Left ventricle myocardium inferior (tissue), 1 donor: ENCODE measurements around the gene BLOC1S4. TPM values are rescaled to one million over a fixed set of nuclear protein-coding genes. Genes with fewer than 3 reads are reported as not detected.
"Not testable (repeated sequence)": the region's sequence is repeated elsewhere in the genome, so short reads cannot be mapped to it uniquely, and the experiment has no call there.

Source experiments
- DNase-seq: peaks from one replicate; pipeline ENCODE4 v3.0.0-alpha.2; 2020
- H3K27ac ChIP-seq: fragments of 200-600 bp; replicated peaks from 2 replicates; pipeline ENCODE4 v1.8.0; 2021
- H3K27me3 ChIP-seq: fragments of 200-600 bp; 2 replicates; pipeline ENCODE4 v1.8.0; 2021; ENCODE audit warnings: low read depth
- H3K36me3 ChIP-seq: fragments of 200-600 bp; 2 replicates; pipeline ENCODE4 v1.8.0; 2021
- H3K4me1 ChIP-seq: fragments of 200-600 bp; 2 replicates; pipeline ENCODE4 v1.8.0; 2021
- H3K4me3 ChIP-seq: fragments of 200-600 bp; 2 replicates; pipeline ENCODE4 v1.8.0; 2021; ENCODE audit warnings: mild to moderate bottlenecking, moderate library complexity
- H3K9me3 ChIP-seq: fragments of 200-600 bp; replicated peaks from 2 replicates; pipeline ENCODE4 v1.8.0; 2021
- CTCF ChIP-seq: fragments of 200-600 bp; IDR thresholded peaks from 2 replicates; pipeline ENCODE4 v1.8.0; 2021; ENCODE audit warnings: antibody characterized with exemption, mild to moderate bottlenecking, borderline replicate concordance
- intact Hi-C: fragments of 100-400 bp; cut with micrococcal nuclease; formaldehyde crosslinking; loops from one replicate; pipeline ENCODE4 v1.11.0; 2022
- long read RNA-seq: library from polyadenylated mRNA; unstranded; transcript quantifications from one replicate; pipeline ENCODE4 v2.0.0, GENCODE V29; 2021
- total RNA-seq: library from RNA; stranded (reverse); fragmentation: NEBNext Ultra II Directional; extraction: Animal tissue kit (Norgen Biotek cat#: 25700); gene quantifications from one replicate; pipeline ENCODE4 v1.2.1, GENCODE V29; 2021
- donor health status: DM: no; HTN: yes; CAD: no; lungs with severe emphysema.

Gene BLOC1S4
- 7.1 TPM for total RNA-seq
- long read RNA-seq, transcript BLOC1S4-201 (1 exons, 1,617 nt) = major isoform, 18 of 18 reads
- long read RNA-seq, partial matches to known transcripts = 0 of 18 reads
- long read RNA-seq, other reads (novel, unspliced or antisense) = 0 of 18 reads

- Histone ChIP-seq H3K4me1 (peaks cover 41% of the 10 kb centered on the region), H3K4me3 (peak within 1 kb of the TSS; percentile 81), H3K9me3 (no peaks in the 10 kb centered on the region), H3K27ac (peak within 1 kb of the TSS; percentile 98), H3K27me3 (no peaks in the 10 kb centered on the region), H3K36me3 (no peaks in the 10 kb centered on the region)
- peak; percentile 87 for DNase-seq
- intact Hi-C loops = loop anchor here (5.0 kb wide), 1 partner anchor 156 kb away; no protein-coding TSS in a partner anchor
- TF ChIP-seq CTCF = peak; percentile 36
Measured at GRCh38 chr4:6716018-6716911, at the start of gene BLOC1S4. Gene BLOC1S4, plus strand, starts transcription at chr4:6716174. Its CDS starts 36 bp downstream, at chr4:6716210.

- no peak overlapping the region for H3K4me3 ChIP-seq
- no peak for TF ChIP-seq CTCF
- no peak overlapping the region for H3K27ac ChIP-seq
- peaks cover 6% of the 10 kb centered on the region for H3K36me3 ChIP-seq
- peaks cover 17% of the 10 kb centered on the region for H3K4me1 ChIP-seq
- no peaks in the 10 kb centered on the region for H3K9me3 ChIP-seq
- peaks cover 22% of the 10 kb centered on the region for H3K27me3 ChIP-seq
- no peak for DNase-seq
- intact Hi-C loops = no loop called here
Measured at GRCh38 chr4:6668391-6668790, 47.6 kb upstream of the BLOC1S4 start.

- Histone ChIP-seq H3K9me3 (no peaks in the 10 kb centered on the region), H3K27me3 (no peaks in the 10 kb centered on the region), H3K36me3 (peaks cover 12% of the 10 kb centered on the region), H3K27ac (no peak overlapping the region), H3K4me3 (no peak overlapping the region), H3K4me1 (peaks cover 29% of the 10 kb centered on the region)
- no peak for DNase-seq
- intact Hi-C loops = no loop called here
- no peak for TF ChIP-seq CTCF
Measured at GRCh38 chr4:6671648-6672047, 44.3 kb upstream of the BLOC1S4 start.

GRCh38 chr4:6672131-6672530 is 43.8 kb upstream of the BLOC1S4 start:
- no peak for TF ChIP-seq CTCF
- peaks cover 34% of the 10 kb centered on the region for H3K4me1 ChIP-seq
- no peak overlapping the region for H3K27ac ChIP-seq
- peaks cover 12% of the 10 kb centered on the region for H3K36me3 ChIP-seq
- no peak for DNase-seq
- H3K4me3 ChIP-seq = no peak overlapping the region
- H3K27me3 ChIP-seq = no peaks in the 10 kb centered on the region
- no peaks in the 10 kb centered on the region for H3K9me3 ChIP-seq
- intact Hi-C loops = no loop called here

- Histone ChIP-seq H3K4me1 (peaks cover 40% of the 10 kb centered on the region), H3K27ac (peak overlapping the region; percentile 95), H3K4me3 (peak overlapping the region; percentile 74), H3K36me3 (peaks cover 18% of the 10 kb centered on the region)
- DNase-seq, H3K9me3 ChIP-seq, intact Hi-C loops, H3K27me3 ChIP-seq: not testable (repeated sequence)
Measured at GRCh38 chr4:6672541-6673190, 43.3 kb upstream of the BLOC1S4 start.

- Histone ChIP-seq H3K27ac (peak overlapping the region; percentile 95), H3K4me3 (peak overlapping the region; percentile 74), H3K4me1 (peaks cover 42% of the 10 kb centered on the region), H3K36me3 (peaks cover 18% of the 10 kb centered on the region)
- DNase-seq, H3K27me3 ChIP-seq, H3K9me3 ChIP-seq, intact Hi-C loops: not testable (repeated sequence)
Measured at GRCh38 chr4:6673191-6673659, 42.7 kb upstream of the BLOC1S4 start.
